AG20443 (cell line): ENCODE measurements around the gene ZNF865.
A peak's percentile ranks its signal among the peaks of the same experiment; 100 is the strongest.

Experiments used
- DNase-seq: peaks from one replicate; pipeline ENCODE4 v3.0.0; 2012; ENCODE audit warnings: low spot score, mixed read lengths

The ZNF865 gene

DNA sequence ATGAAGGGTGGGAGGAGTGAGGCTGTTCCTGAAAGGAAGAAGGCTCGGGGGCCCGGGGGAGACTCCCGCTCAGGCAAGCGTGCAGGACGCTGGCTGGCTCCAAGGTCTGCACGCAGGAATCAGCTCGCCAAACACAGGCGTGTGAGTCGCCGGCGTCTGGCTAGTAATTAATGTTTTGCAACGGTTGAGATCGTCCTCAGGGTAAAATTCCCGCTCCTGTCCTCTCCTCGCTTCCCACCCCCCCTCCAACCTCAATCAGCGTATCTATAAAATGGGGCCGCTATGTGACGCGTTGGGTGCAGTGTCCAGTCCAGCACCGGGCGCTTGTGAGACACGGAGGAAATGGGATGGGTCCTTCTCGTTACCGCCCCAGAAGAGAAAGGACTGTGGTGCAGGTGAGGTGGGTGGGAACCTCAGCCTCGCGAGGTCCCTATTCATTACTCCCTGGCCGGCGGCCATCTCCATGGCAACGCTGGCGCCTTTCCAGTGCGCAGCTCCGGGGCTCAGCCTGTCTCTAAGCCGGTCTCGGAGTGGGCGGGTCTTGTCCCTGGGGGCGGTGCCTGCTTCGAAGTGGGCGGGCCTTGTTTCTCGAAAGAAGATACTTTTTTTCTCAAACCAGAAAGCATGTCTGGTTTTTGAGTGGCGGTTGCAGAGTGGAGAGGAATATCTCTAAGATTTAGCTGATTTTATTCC lies 18.3 kb upstream of the ZNF865 start:
- peak; percentile 96 for DNase-seq

DNA sequence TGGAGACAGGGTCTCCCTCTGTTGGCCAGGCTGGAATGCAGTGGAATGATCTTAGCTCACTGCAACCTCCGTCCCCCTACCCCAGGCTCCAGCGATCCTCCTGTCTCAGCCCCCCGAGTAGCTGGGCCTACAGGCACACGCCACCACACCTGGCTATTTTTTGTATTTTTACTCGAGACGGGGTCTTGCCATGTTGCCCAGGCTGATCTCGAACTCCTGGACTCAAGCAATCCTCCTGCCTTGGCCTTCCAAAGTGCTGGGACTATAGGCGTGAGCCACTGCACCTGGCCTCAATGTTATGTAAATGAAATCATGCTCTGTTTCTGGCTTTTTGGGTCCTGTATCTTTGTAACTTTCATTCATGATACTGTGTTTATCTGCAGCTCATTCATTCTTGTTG lies 16.7 kb upstream of the ZNF865 start:
- DNase-seq = no peak

DNA sequence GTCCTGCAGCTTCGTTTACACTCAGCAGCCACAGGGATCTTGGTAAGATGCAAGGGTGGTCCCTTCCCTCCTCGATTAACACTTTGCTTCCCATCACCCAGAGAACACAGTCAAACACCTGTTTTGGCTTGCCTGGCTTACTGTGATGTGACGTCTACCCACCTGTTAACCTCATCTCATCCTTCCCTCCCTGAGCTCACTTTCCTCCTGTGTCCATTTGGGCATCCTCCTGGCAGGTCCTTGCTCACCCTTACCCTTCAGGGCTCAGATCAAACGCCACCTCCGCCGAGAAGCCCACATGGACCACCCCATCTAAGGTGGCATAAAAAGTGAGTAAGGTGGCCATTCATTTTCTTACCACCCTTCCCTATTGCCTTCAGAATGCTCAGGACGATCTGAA lies 15.3 kb upstream of the ZNF865 start:
- DNase-seq = no peak

DNA sequence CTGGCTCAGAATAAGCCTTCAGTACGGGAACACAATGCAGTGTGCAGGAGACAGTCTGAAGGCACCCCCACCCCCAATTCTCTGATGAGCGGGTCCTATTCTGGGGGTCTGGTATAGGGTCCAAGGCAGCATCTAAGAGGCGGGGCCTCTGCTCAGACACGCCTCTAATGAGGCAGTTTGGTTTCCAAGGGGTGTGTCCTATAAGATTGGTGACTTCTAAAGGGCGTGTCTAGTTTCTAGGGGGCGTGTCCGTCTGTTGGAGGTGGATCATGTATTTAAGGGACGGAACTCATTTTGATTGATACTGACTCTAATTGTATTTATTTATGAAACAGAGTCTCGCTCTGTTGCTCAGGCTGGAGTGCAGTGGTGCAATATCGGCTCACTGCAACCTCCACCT lies 14.8 kb upstream of the ZNF865 start:
- DNase-seq = peak; percentile 25

DNA sequence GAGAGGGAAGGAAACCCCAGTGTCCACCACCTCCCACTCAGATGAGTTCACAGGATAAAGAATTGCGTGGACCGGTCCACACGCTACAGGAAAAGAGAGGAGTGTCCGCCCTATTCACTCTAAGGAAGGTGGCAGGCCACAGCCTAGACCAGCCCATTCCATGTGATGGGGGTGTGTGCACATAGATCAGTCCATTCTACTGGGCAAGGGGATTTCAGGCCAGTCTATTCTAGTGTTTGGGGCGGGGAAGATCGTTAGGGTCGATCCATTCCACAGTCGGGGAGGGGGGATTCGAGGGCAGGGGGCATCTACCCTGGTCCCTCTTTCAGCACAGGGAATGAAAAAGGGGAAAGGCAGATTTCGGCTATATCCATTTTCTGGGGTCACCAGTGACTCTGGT lies 13.9 kb upstream of the ZNF865 start:
- no peak for DNase-seq

DNA sequence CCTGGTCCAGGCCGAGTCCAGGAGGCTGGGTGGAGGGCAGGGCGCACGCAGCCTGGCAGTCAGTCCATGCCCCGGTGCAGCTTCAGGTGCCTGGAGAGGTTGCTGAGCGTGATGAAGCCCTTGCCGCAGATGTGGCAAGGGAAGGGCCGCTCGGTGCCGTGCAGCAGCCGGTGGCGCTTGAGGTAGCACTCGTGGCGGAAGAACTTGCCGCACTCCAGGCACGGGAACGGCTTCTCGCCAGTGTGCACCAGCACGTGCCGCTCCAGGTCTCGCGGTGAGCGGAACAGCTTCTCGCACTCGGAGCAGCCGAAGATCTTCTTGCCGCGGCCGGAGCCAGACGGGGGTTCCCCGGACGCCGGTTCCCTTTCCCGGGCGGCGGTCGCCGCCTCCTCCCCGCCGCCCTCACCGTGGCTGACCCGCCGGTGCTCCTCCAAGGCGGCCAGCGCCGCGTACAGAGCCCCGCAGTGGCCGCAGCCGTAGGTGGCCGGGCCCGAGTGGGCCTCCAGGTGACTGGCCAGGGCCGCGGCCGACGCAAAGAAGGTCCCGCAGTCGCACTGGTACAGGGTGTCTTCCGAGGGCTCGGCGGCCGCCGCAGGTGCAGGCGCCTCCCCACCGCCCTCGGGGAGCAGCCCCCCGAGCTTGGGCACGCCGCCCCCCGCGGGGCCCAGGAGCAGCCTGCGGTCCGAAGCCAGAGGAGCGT lies 12.9 kb upstream of the ZNF865 start:
- DNase-seq = no peak

DNA sequence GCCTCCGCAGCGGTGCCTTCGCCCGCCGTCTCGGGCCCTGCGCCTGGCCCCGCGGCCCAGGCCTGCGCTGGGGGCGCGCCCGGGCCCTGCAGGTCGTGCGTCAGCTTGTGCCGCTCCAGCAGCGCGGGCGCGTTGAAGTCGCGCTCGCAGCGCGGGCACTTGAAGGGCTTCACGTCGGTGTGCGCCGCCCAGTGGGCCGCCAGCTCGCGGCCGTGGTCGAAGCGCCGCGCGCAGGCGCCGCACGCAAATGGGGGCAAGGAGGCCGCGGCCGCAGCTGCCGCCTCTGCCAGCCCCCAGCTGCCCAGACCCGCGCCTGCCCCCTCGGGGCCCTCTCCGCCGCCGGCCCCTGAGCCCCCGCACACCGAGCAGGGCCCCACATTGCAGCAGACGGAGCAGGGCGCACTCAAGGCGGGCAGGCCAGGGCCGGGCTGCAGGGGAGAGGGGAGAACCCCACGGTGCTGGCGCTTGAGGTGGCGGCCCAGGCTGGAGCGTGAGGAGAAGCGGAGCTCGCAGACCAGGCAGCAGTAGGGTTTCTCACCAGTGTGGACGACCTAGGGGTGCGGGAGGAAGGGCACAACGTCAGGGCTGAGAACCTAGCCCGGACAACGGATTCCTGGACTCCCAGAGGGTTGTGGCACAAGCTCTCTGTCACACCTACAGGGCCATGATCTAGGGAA lies 12.2 kb upstream of the ZNF865 start:
- no peak for DNase-seq

DNA sequence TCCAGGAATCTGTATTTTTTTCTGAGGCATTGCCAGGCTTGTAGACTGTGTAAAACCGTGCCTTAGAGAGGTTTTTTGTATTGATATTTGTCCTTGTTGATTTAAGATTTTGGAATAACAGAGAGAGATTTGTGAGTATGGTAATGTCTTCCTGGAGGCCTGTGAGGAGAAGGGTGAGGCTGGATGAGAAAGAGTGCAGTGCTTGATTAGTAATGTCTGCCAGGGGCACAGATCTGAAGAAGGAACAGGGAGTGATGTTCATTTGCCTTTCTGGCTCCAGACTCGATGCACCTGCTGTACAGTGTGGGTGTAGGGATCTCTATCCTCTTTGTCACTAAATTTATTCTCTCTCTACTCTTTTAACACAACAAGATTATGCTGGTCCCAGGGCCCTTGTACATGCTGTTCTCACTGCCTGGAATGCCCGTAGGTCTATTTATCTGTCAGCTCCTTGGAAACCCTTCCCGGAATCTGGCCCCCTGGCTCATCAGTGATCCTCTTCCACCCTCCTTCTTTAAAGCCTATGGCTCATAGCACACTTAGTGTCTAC lies 10.4 kb upstream of the ZNF865 start:
- no peak for DNase-seq

DNA sequence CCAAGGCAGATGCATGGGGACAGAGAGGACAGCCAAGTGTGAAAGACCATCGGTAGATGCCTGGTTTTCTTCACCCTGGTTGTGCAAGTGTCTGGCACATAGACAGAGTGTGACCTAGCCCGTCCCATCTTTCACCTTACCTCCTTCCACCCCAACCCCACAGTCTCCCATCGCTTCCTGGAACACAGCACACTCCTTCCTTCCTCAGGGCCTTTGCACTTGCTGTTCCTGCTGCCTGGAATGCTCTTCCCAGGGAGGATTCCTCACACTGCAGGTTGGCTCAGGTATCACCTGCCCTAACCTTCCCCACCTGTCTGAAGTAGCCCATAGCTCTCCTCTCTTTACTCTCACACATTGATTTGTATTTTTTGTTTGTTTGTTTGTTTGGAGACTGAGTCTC lies 9.1 kb upstream of the ZNF865 start:
- no peak for DNase-seq

DNA sequence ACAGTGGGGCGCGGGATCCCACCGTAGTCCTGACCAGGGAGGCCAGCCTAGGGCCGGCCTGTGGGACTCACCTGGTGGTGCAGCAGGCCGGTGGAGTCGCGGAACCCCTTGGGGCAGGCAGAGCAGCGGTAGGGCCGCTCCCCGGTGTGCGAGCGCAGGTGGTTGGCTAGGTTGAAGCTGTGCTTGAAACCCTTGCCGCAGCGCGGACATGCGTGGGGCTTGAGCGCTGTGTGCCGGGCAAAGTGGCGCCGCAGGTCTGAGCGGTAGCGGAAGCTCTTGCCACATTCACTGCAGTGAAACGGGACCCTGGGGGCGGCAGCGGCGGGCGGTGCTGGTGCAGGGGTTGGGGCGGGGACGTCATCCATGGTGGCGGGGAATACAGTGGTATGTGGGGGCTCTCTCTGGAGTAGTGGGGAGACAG lies 7.9 kb upstream of the ZNF865 start:
- no peak for DNase-seq

DNA sequence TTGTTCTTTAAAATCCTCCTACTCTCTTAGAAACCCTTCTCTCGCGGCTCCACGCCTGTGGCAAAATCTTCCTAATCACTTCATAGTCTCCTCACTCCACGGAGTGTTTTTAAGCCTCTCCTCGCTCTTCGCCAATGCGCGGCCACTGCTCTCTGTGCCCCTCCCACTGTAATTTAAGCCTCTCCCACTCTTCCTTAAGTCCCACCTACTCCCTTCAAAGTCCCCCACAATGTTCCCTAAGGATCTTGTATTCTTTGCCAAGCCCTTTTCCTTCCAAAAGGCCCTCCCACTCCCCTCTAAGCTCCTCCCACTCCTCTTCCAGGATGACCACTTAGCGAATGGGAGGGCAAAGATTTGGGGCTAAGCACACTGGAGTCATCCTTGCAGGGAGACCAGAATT lies 7.4 kb upstream of the ZNF865 start:
- no peak for DNase-seq

DNA sequence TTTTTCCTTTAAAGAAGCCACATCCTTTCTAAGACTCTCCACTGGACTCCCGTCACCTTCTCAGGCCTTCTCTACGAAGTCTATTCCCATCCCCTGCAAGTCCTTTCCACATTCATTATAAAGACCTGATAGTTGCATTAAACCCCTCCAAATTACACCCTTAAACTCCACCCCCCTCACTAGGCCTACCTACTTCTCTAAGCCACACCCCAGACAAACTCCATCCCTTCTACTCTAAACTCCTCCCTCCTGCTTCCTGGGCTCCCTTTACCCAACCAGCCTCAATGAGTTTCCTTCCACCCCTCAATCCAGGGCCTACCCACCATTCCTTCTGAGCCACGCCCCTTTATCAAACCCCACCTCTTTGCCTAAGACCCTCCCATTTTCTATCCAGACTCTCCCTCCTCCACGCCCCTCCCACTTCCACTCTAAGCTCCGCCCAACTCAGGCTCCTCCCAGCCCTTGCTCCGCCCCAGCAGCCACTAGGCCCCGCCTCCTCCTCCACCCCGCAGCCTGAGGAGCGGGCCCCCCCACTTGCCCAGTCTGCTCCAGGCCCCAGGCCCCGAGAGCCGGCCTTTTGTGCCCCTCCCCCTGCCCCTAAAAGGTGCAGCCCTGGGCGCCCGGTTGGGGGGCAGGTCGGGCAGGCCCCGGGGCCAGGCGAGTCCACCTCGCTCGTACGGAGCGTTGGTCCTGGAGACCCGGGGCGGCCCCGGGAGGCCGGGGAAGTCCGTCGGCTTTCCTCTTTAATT lies 6.6 kb upstream of the ZNF865 start:
- DNase-seq = peak; percentile 90

DNA sequence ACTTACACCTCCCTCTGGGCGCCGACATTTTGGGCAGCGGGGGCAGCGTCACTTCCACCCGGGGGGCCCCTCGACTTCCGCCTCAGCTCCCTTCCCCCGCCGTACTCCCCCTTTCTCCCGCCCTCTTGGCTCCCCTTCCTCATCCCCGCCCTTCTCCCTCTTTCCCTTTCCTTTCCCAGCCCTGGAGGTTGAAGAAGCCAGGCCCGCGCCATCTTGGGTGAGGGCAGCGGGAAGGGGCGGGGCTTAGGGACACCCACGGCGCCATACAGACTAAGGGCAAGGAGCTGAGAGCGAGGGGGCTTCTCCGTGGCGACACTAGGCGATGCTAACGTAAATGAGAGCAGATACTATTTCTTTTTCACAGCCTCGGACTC lies 6.0 kb upstream of the ZNF865 start, which contains the start of gene FIZ1:
TSS of gene FIZ1 (minus strand) at position 50 of the 374 bp plus-strand sequence. CDS start 1,652 bp downstream, outside the sequence.
- DNase-seq = peak; percentile 92

DNA sequence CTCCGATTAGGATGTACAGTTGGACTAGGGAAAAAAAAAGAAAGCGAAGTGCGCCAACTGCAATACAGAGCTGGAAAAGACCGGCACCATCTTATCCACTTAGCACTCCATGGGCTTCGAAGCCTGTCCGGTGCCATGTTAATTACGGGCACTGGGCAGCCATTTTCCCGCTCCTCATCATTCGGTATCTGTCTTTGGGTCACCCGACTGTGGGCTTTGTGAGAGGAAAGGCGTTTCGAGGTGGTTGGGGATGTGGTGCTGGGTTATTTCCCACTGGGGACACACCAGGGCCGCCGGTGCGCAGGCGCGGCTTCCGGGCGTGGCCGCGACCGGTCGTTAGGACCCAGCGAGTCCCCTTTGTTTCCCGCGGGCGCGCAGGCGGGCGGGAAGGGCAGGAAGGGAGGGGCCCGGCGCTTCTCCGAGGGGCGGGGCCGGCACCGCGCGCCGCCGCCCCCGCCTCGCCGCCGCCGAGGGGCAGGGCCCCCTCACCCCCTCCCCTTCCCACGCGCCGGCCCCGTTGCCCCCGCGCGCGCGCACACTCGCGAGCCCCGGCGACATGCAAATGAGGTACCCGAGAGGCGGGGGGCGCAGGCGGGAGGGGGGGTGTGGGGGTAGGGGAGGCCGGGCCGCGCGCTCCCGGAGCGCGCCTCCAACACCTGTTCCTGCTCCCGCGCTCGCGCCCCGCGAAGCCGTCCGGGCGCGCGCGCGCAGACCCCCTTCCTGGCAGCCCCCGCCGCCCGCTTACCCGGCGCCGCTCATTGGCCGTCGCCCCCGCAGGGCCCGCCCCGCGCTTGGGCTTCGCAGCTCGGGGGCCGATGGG lies 5.4 kb upstream of the ZNF865 start, which contains the start of gene ZNF524:
TSS of gene ZNF524 (plus strand) at position 447 of the 820 bp plus-strand sequence. CDS start 1,825 bp downstream, outside the sequence.
- DNase-seq = peak; percentile 89

DNA sequence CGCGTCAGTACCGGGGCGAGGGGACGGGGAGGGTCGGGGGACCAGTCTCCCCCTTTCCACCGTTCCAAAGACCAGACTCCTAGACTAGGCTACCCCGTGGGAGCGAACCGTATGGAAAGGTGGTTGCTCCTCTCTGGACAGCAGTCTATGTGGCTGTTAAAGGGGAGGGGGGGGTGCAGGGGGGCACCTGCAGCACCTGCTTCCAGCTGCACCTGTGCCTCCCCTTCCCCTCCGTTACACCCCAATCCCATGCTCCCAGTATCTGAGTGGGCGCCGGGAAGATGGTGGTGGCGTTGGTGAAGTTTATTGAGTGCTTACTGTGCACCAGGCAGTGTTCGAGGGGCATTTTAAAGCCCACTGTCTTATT lies 4.8 kb upstream of the ZNF865 start:
- no peak for DNase-seq

DNA sequence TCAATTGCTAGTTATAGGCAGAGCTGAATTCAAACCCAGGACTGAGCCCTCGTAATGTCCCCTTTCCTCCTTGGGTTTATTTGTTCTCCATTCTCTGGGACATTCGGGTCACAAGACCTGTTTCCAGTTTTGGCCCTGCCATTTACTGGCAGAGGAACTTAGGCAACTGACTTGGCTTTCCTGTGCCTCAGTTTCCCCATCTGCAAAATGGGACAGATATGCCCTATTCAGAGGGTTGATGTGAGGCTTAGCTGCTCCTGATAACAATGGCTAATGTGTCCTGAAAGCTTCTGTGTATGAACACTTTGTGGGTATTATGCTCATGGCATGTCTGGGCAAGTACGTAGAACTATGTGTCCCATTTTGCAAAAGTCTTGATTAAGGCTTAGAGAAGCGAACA lies 4.4 kb upstream of the ZNF865 start:
- DNase-seq = no peak

DNA sequence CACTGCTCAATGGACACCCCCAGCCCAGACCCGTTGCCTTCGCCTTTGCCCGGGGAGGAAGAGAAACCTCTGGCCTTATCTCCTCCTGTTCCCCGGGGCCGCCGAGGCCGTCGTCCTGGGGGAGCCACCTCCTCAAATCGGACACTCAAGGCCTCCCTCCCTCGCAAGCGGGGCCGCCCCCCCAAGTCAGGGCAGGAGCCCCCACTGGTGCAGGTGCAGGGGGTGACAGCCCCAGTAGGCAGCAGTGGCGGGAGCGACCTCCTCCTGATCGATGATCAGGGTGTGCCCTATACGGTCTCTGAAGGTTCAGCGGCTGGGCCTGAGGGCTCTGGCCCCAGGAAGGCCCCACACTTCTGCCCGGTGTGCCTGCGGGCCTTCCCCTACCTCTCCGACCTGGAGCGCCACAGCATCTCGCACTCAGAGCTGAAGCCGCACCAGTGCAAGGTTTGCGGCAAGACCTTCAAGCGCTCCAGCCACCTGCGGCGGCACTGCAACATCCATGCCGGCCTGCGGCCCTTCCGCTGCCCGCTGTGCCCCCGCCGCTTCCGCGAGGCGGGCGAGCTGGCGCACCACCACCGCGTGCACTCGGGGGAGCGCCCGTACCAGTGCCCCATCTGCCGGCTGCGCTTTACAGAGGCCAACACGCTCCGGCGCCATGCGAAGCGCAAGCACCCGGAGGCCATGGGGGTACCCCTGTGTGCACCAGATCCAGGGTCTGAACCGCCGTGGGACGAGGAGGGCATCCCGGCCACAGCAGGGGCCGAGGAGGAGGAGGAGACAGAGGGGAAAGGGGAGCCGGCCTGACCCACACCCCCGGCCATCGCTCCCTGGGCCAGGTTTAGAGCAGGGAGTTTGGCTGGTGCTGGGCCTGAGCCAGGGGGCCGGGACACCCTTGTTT lies 3.1 kb upstream of the ZNF865 start:
- no peak for DNase-seq

DNA sequence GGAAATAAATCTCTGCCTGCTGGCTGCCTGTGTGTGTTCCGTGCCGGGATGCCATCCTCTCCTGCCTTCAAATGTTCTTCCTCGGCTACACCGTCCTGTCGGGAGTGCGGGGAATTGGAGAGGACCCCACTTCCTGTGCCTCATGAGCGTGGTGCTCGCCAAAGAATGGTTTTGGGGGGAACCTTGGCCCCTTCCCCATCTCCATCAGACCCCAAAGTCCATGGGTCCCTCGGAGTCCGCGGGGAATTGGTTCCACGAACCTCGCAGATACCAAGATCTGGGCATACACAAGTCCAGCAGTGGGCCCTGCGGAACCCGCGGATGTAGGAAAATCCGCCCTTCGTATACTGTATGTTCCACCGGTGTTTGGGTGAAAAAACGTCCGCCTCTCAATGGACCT lies 2.3 kb upstream of the ZNF865 start:
- DNase-seq = no peak

DNA sequence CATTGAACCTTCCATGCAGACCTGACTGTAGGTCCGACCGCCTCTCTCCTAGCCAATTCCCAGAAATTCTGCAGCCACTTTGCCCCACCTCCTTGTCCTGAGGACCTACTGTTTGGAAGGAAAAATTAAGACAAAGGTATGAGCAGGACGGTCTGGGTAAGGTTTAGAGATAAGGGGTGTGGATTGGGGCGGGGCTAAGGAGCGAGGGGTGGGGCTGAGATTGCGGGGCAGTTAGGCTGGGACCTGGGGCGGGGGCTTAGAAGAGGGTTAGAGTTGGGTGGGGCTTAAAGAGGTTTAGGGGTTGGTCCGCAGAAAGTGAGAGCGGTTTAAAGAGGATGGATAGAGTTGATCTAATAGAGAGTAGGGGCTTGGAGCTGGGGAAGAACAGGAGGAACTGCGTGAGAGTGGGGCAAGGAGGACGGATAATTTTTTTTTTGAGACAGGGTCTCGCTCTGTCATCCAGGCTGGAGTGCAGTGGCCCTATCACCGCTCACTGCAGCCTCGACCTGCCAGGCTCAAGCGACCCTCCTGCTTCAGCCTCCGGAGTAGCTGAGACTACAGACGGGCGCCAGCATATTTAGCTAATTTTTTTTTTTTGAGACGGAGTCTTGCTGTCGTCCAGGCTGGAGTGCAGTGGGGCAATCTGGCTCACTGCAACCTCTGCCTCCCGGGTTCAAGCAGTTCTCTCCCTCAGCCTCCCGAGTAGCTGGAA lies 1.7 kb upstream of the ZNF865 start:
- DNase-seq = no peak
